OCI-LY7 (cell line): ENCODE measurements around the gene ATP1A3. TPM values are rescaled to one million over a fixed set of nuclear protein-coding genes. Genes with fewer than 3 reads are reported as not detected.

Source experiments
- BruUV-seq: library from RNA; stranded (reverse); fragments of 400-500 nt; replicated peaks from 2 replicates; lab custom pipeline; 2021; lab: Mats Ljungman, UMichigan
- CTCF ChIA-PET: fragments of 300-600 bp; sonication (Branson Sonifier 250); formaldehyde crosslinking; loops from one replicate; lab custom pipeline; 2022; ENCODE audit warnings: antibody characterized with exemption; ENCODE audit not compliant: unreplicated experiment; lab: Charles Lee
- POLR2A ChIA-PET: fragments of 300-600 bp; sonication (Branson Sonifier 250); formaldehyde crosslinking; loops from one replicate; lab custom pipeline; 2022; ENCODE audit warnings: antibody characterized with exemption; lab: Charles Lee
- DNase-seq: peaks from one replicate; pipeline ENCODE4 v3.0.0-alpha.2; 2015; ENCODE audit warnings: low spot score
- H2AFZ ChIP-seq: fragments of 200-600 bp; sonication (generic), shearing (Covaris generic); 2 replicates; pipeline ENCODE4 v1.6.1; 2014; ENCODE audit warnings: mild to moderate bottlenecking, antibody characterized with exemption, low read length, moderate library complexity
- H3K27ac ChIP-seq: fragments of 200-600 bp; sonication (generic); 2 replicates; pipeline ENCODE4 v1.5.1; 2014; ENCODE audit warnings: mixed run types, low read depth, mild to moderate bottlenecking, moderate library complexity, low read length, inconsistent platforms; ENCODE audit not compliant: poor library complexity, severe bottlenecking
- H3K36me3 ChIP-seq: fragments of 200-600 bp; sonication (generic); 2 replicates; pipeline ENCODE4 v1.6.1; 2014; ENCODE audit warnings: mild to moderate bottlenecking, antibody characterized with exemption, low read length, moderate library complexity, mixed read lengths; ENCODE audit not compliant: insufficient read depth
- H3K4me1 ChIP-seq: fragments of 200-600 bp; sonication (generic); 2 replicates; pipeline ENCODE4 v1.5.1; 2014; ENCODE audit warnings: mild to moderate bottlenecking, low read length; ENCODE audit not compliant: insufficient read depth, poor library complexity, severe bottlenecking
- H3K4me2 ChIP-seq: fragments of 200-600 bp; sonication (generic); 2 replicates; pipeline ENCODE4 v1.6.1; 2014; ENCODE audit warnings: mild to moderate bottlenecking, low read length
- H3K4me3 ChIP-seq: fragments of 200-600 bp; sonication (generic); 2 replicates; pipeline ENCODE4 v1.5.1; 2014; ENCODE audit warnings: mild to moderate bottlenecking, low read depth, low read length; ENCODE audit not compliant: poor library complexity, severe bottlenecking
- H3K79me2 ChIP-seq: fragments of 200-600 bp; sonication (generic); 2 replicates; pipeline ENCODE4 v1.6.1; 2016; ENCODE audit warnings: low read depth, mild to moderate bottlenecking, low read length, moderate library complexity, mixed read lengths; ENCODE audit not compliant: insufficient read depth
- H3K9me2 ChIP-seq: fragments of 200-600 bp; sonication (generic); 2 replicates; pipeline ENCODE4 v1.6.1; 2016; ENCODE audit warnings: mild to moderate bottlenecking, low read length, mixed read lengths; ENCODE audit not compliant: insufficient read depth
- H3K9me3 ChIP-seq: fragments of 200-600 bp; sonication (generic); 2 replicates; pipeline ENCODE4 v1.6.1; 2014; ENCODE audit warnings: mild to moderate bottlenecking, mixed run types, low read length, mixed read lengths
- H4K20me1 ChIP-seq: fragments of 200-600 bp; sonication (generic); 2 replicates; pipeline ENCODE4 v1.6.1; 2014; ENCODE audit warnings: mild to moderate bottlenecking, antibody characterized with exemption, low read length, moderate library complexity, mixed read lengths; ENCODE audit not compliant: insufficient read depth
- CTCF ChIP-seq: fragments of 200-600 bp; sonication (generic); conservative IDR thresholded peaks from 2 replicates; pipeline ENCODE4 v1.5.1; 2014; ENCODE audit warnings: mild to moderate bottlenecking, antibody characterized with exemption, low read length, moderate library complexity, mixed read lengths
- EZH2phosphoT487 ChIP-seq: fragments of 200-600 bp; sonication (generic); IDR thresholded peaks from 2 replicates; pipeline ENCODE4 v1.6.1; 2018; ENCODE audit warnings: low read depth, borderline replicate concordance, mild to moderate bottlenecking, mixed run types, antibody characterized with exemption, low read length, moderate library complexity, mixed read lengths
- intact Hi-C: fragments of 100-400 bp; cut with micrococcal nuclease; formaldehyde crosslinking; loops from one replicate; pipeline ENCODE4 v1.10.0; 2022; ENCODE audit not compliant: unreplicated experiment
- total RNA-seq, 2 experiments: library from RNA; depleted of rRNA in 1 of 2; stranded (reverse); fragments of >200 nt in 1 of 2; shearing (Covaris generic) in 1 of 2; gene quantifications; 2 replicates each; pipeline ENCODE4 v1.2.3, GENCODE V29; 2014 to 2022

Gene ATP1A3
- total RNA-seq, 2 experiments from 2014 or later = 9.3 to 33.0 TPM

DNA sequence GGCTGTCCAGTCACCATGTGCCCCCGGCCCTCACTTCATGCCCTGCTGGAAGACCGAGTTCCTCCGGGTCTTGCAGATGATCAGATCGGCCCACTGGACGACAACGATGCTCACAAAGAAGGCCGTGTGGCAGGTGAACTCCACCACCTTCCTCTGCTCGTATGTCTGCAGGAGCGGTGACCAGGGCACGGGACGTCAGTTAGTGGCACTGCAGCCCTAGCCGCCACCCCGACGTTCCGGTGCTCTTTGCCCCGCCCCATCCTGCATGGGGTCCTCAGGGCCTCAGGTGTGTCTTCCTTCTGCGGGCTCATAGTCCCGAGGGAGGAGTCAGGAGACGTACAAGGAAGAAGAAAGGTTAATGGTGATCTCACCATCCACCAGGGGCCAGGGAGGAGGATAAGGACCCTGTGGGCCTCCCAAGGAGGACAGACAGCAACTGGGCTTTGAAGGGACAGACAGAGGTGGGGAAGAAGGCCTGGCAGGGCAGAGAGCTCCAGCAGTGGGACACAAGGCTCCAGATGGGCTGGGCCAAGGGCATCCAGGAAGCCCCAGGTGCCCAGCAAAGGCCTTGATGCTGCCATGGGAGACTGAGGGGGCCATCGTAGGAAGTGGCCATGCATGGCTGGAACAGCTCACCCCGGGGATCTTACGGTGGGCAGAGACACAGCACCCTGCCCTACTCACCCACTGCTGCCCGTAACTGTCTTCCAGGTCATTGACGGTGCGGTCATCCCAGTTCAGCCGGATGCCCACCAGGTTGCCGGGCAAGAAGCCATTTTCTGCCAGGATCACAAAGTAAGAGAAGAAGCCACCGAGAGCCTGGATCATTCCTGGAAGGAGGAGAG, 25.1 kb downstream of the ATP1A3 start:
- CTCF ChIA-PET = no interaction called here
- POLR2A ChIA-PET = no interaction called here
- Histone ChIP-seq H4K20me1 (no peaks in the 10 kb centered on the region), H3K9me3 (no peaks in the 10 kb centered on the region), H3K4me3 (no peak overlapping the region), H3K27ac (no peak overlapping the region), H3K9me2 (no peaks in the 10 kb centered on the region), H3K4me2 (no peak overlapping the region), H2AFZ (no peak overlapping the region), H3K79me2 (no peaks in the 10 kb centered on the region), H3K36me3 (peaks cover 28% of the 10 kb centered on the region; the same call in 1 of the 2 replicates), H3K4me1 (no peaks in the 10 kb centered on the region)
- no TSS peak for BruUV-seq
- intact Hi-C loops = no loop called here
- DNase-seq = no peak
- TF ChIP-seq EZH2phosphoT487 (no peak), CTCF (no peak)

- no peaks in the 10 kb centered on the region for H3K9me3 ChIP-seq
- H3K79me2 ChIP-seq = no peaks in the 10 kb centered on the region
- DNase-seq = no peak
- no peak overlapping the region for H3K4me2 ChIP-seq
- no peak overlapping the region for H3K27ac ChIP-seq
- no peak overlapping the region for H3K4me3 ChIP-seq
- H3K4me1 ChIP-seq = no peaks in the 10 kb centered on the region
- peaks cover 28% of the 10 kb centered on the region; the same call in 1 of the 2 replicates for H3K36me3 ChIP-seq
- BruUV-seq = no TSS peak
- no peaks in the 10 kb centered on the region for H3K9me2 ChIP-seq
- no peak for TF ChIP-seq CTCF
- no peak for TF ChIP-seq EZH2phosphoT487
- ChIA-PET CTCF (no interaction called here), POLR2A (no interaction called here)
- intact Hi-C loops = no loop called here
- no peaks in the 10 kb centered on the region for H4K20me1 ChIP-seq
- H2AFZ ChIP-seq = no peak overlapping the region
Measured at GRCh38 chr19:41967054-41967783, 26.8 kb downstream of the ATP1A3 start.
